Stimulated activated CD4-positive, alpha-beta T cell treated with anti-CD3 and anti-CD28 coated beads, Interleukin-4, amount 100 ng/mL, for 24 hours (primary cell): ENCODE measurements around the gene ZBTB40.

Source experiments
- DNase-seq: peaks from one replicate; pipeline ENCODE4 v3.0.0-alpha.2; 2020

Gene ZBTB40

GRCh38 chr1:22563671-22564602 lies 112.3 kb downstream of the ZBTB40 start:
- no peak for DNase-seq

- DNase-seq, result no peak
Observed at GRCh38 chr1:22566161-22566560, 114.5 kb downstream of the ZBTB40 start.

GRCh38 chr1:22567197-22567596 lies 115.5 kb downstream of the ZBTB40 start:
- DNase-seq, result no peak

- no peak for DNase-seq
Observed at GRCh38 chr1:22567994-22568393, 116.3 kb downstream of the ZBTB40 start.

GRCh38 chr1:22569269-22569668 lies 117.6 kb downstream of the ZBTB40 start:
- no peak for DNase-seq

GRCh38 chr1:22570140-22570909 lies 118.7 kb downstream of the ZBTB40 start:
- DNase-seq, result no peak

GRCh38 chr1:22572818-22573217 lies 121.2 kb downstream of the ZBTB40 start:
- no peak for DNase-seq

GRCh38 chr1:22573237-22573636 lies 121.6 kb downstream of the ZBTB40 start:
- DNase-seq, result no peak

- no peak for DNase-seq
Observed at GRCh38 chr1:22575532-22576149, 124.0 kb downstream of the ZBTB40 start.

GRCh38 chr1:22576150-22576544 lies 124.5 kb downstream of the ZBTB40 start:
- no peak for DNase-seq

- DNase-seq, result no peak
Observed at GRCh38 chr1:22576617-22577016, 125.0 kb downstream of the ZBTB40 start.

- no peak for DNase-seq
Observed at GRCh38 chr1:22578732-22579361, 127.2 kb downstream of the ZBTB40 start.

- DNase-seq, result no peak
Observed at GRCh38 chr1:22579541-22580155, 128.0 kb downstream of the ZBTB40 start.
